ENCODE measurements around the gene MMP17. TPM values are rescaled to one million over a fixed set of nuclear protein-coding genes. Genes with fewer than 3 reads are reported as not detected.
"Not testable (repeated sequence)": the region's sequence is repeated elsewhere in the genome, so short reads cannot be mapped to it uniquely, and the experiment has no call there.

Gene MMP17
- total RNA-seq, 2 donors from 2014 or later: 1.3 to 1.9 TPM

DNA sequence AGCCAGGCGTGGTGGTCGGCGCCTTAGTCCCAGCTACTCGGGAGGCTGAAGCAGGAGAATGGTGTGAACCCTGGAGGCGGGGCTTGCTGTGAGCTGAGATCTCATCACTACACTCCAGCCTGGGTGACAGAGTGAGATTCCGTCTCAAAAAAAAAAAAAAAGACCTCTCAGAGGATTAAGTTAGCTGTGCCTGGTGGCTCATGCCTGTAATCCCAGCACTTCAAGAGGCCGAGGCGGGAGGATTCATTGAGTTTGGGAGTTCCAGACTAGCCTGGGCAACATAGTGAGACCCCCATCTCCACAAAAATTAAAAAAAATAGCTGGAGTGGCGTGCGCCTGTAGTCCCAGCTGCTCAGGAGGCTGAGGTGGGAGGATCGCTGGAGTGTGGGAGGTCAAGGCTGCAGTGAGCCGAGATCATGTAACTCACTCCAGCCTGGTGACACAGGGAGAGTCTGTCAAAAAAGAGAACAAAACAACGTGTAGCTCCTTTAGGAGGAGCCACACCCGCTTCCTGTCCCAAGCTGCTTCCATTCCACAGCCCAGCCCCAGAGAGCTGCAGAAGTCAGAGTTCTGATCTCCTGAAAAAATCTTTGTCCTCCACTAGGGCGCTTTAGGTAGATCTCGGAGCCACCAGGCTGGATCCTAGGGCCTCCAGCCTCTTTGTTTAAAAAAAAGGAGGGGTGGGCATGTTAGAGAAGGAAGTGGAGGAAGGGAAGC lies 54.8 kb downstream of the MMP17 start:
- TF ChIP-seq, protein P1, sequence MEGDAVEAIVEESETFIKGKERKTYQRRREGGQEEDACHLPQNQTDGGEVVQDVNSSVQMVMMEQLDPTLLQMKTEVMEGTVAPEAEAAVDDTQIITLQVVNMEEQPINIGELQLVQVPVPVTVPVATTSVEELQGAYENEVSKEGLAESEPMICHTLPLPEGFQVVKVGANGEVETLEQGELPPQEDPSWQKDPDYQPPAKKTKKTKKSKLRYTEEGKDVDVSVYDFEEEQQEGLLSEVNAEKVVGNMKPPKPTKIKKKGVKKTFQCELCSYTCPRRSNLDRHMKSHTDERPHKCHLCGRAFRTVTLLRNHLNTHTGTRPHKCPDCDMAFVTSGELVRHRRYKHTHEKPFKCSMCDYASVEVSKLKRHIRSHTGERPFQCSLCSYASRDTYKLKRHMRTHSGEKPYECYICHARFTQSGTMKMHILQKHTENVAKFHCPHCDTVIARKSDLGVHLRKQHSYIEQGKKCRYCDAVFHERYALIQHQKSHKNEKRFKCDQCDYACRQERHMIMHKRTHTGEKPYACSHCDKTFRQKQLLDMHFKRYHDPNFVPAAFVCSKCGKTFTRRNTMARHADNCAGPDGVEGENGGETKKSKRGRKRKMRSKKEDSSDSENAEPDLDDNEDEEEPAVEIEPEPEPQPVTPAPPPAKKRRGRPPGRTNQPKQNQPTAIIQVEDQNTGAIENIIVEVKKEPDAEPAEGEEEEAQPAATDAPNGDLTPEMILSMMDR (IDR thresholded peaks at IDR 0.05): no peak
- no peaks in the 10 kb centered on the region for H3K27me3 ChIP-seq
- H3K36me3 ChIP-seq: no peaks in the 10 kb centered on the region
- no peak overlapping the region for H3K9ac ChIP-seq (ENCODE audit: low read depth in 2 of 2, low read length in 2 of 2)
- intact Hi-C loops (cut with DNase I): no loop called here
- DNase-seq: no peak
- H3K27ac ChIP-seq: no peak overlapping the region
- H3K4me3 ChIP-seq: no peak overlapping the region
- no peaks in the 10 kb centered on the region for H3K4me1 ChIP-seq
- H3K9me3 ChIP-seq: no peaks in the 10 kb centered on the region

DNA sequence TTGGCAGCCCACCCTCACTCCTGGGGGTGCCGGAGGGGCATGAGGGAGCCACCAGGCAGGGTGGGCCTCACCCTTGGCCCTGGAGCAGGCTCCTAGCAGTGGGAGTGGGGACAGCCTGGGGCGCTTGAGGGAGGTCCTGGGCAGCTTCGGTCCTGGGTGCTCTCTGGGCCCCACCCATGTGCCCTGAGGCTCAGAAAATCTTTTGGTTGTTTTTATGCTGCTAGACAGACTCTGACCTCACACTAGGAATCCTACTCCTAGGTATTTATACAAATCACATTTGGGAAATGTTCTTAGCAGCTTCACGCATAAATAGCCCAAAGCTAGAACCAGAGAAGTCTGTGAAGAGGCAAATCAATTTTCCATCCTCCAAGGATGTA lies 55.3 kb downstream of the MMP17 start:
- TF ChIP-seq, protein P1 (IDR thresholded peaks at IDR 0.05): no peak
- no peak overlapping the region for H3K9ac ChIP-seq (ENCODE audit: low read depth in 2 of 2, low read length in 2 of 2)

DNA sequence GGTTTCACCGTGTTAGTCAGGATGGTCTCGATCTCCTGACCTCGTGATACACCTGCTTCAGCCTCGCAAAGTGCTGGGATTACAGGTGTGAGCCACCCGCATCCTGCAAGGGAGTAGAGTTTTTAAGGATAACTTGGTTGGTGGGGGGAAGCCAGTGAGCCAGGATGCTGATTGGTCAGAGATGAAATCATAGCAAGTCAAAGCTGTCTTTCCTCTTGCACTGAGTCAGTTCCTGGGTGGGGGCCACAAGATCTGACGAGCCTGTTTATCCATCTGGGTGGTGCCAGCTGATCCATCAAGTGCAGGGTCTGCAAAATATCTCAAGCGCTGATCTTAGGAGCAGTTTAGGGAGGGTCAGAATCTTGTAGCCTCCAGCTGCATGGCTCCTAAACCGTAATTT lies 56.9 kb downstream of the MMP17 start:
- H3K36me3 ChIP-seq; H3K9ac ChIP-seq (ENCODE audit: low read depth in 2 of 2, low read length in 2 of 2); H3K9me3 ChIP-seq; H3K4me3 ChIP-seq; H3K4me1 ChIP-seq; H3K27ac ChIP-seq; intact Hi-C loops (cut with DNase I); H3K27me3 ChIP-seq; DNase-seq: not testable (repeated sequence)

More for the DNA sequence above, 55.3 kb downstream of the MMP17 start:
- Histone ChIP-seq H3K27ac (no peak overlapping the region), H3K4me3 (no peak overlapping the region), H3K9me3 (no peaks in the 10 kb centered on the region), H3K4me1 (no peaks in the 10 kb centered on the region), H3K36me3 (no peaks in the 10 kb centered on the region), H3K27me3 (no peaks in the 10 kb centered on the region)
- DNase-seq: no peak
- intact Hi-C loops (cut with DNase I): no loop called here

DNA sequence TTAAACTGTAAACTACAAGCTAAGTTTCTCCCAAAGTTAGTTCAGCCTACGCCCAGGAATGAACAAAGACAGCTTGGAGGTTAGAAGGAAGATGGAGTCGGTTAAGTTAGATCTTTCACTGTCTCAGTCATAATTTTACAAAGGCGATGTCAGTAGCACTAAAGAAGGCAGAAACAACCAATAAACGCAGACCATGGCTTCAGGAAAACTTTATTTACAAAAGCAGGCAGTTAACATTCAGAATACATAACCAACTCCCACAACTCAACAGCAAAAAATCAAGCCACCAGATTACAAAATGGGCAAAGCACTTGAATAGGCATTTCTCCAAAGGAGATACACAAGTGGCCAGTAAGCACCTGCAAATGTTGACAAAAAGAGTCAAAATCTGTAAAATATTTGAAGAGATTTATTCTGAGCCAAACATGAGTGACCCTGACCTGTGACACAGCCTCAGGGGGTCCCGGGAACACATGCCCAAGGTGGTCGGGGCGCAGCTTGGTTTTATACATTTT lies 57.4 kb downstream of the MMP17 start:
- Histone ChIP-seq H3K9ac (ENCODE audit: low read depth in 2 of 2, low read length in 2 of 2) (no peak overlapping the region), H3K27ac (no peak overlapping the region), H3K9me3 (no peaks in the 10 kb centered on the region), H3K36me3 (no peaks in the 10 kb centered on the region), H3K27me3 (no peaks in the 10 kb centered on the region), H3K4me3 (no peak overlapping the region), H3K4me1 (no peaks in the 10 kb centered on the region)
- TF ChIP-seq, protein P1 (IDR thresholded peaks at IDR 0.05): no peak
- intact Hi-C loops (cut with DNase I): no loop called here
- no peak for DNase-seq

DNA sequence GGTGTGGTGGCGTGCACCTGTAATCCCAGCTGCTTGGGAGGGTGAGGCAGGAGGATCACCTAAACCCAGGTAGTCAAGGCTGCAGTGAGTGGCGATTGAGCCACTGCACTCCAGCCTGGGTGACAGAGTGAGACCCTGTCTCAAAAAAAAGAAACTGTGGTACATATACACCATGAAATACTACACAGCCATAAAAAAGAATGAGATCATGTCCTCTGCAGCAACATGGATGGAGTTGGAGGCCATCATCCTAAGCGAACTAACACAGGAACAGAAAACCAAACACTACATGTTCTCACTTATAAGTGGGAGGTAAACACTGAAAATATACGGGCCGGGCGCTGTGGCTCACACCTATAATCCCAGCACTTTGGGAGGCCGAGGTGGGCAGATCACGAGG lies 63.5 kb downstream of the MMP17 start:
- intact Hi-C loops (cut with DNase I): loop anchor here (10.0 kb wide), 1 partner anchor 53 kb away; the partner anchor contains the start of gene EP400
- H3K9me3 ChIP-seq; H3K4me1 ChIP-seq; H3K4me3 ChIP-seq; H3K36me3 ChIP-seq; H3K27me3 ChIP-seq; H3K27ac ChIP-seq; H3K9ac ChIP-seq (ENCODE audit: low read depth in 2 of 2, low read length in 2 of 2); DNase-seq: not testable (repeated sequence)

DNA sequence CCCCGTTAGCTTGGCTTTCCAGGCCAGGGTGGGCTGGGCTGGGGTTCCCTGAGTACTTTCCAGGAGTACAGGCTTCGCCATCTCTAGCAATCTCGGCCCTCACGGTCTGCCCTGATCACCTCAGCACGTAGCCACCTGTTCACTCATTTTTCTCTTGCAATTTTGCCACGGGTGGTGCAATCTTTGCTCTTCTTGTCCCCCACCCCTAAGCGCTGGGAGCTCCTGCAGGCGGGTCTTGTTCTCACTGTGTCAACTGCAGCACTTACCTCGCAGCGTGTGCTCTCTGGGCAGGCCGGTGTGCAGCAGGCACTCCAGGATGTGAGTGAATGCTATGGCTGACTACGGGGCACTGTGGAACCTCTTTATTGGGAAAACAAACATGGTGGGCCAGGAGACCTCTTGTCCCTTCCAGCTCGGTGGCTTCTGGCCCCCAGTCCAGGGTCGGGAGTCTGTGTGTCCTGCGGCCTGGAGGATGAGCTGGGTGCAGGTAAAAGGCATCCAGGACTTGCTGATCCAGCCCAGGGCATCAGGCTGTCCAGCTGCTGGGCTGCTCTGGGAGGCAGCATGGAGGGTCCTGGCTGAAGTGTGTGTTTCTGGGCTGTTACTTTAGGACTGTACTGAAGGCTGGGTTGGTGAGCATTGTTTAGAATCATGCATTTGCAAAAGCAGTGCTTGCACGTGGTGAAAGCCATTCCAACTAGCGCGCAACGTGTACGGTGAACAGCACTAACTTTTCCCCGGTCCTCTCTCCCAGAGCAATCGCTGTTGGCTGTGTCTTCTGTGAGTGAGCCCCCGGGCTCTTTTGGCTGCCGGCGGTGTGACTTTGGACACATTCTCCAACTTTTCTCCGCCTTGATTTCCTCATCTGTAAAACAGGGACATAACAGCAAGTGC lies 64.8 kb downstream of the MMP17 start:
- H3K4me3 ChIP-seq: no peak overlapping the region
- H3K36me3 ChIP-seq: no peaks in the 10 kb centered on the region
- DNase-seq: no peak
- H3K9me3 ChIP-seq: no peaks in the 10 kb centered on the region
- no peaks in the 10 kb centered on the region for H3K27me3 ChIP-seq
- H3K9ac ChIP-seq (ENCODE audit: low read depth in 2 of 2, low read length in 2 of 2): no peak overlapping the region
- intact Hi-C loops (cut with DNase I): loop anchor here (10.0 kb wide), 1 partner anchor 52 kb away; the partner anchor contains the start of gene EP400
- TF ChIP-seq, protein P1 (IDR thresholded peaks at IDR 0.05): no peak
- H3K27ac ChIP-seq: no peak overlapping the region
- H3K4me1 ChIP-seq: peaks cover 5% of the 10 kb centered on the region

Measured in colonic mucosa (tissue), 4 donors.